Hepatocyte (in vitro differentiated cells): ENCODE measurements around the gene SLFN12. TPM values are rescaled to one million over a fixed set of nuclear protein-coding genes. Genes with fewer than 3 reads are reported as not detected.
"Not testable (repeated sequence)": the region's sequence is repeated elsewhere in the genome, so short reads cannot be mapped to it uniquely, and the experiment has no call there.

Experiments used
- DNase-seq: peaks from one replicate; pipeline ENCODE4 v3.0.0-alpha.2; 2016; ENCODE audit warnings: low spot score
- H2AFZ ChIP-seq: fragments of 200-600 bp; sonication (generic); 2 replicates; pipeline ENCODE4 v1.6.0; 2016; ENCODE audit warnings: antibody characterized with exemption, mild to moderate bottlenecking
- H3K27ac ChIP-seq: fragments of 200-600 bp; sonication (generic); 2 replicates; pipeline ENCODE4 v1.5.1; 2016; ENCODE audit warnings: mild to moderate bottlenecking
- H3K27me3 ChIP-seq: fragments of 200-600 bp; sonication (generic); 2 replicates; pipeline ENCODE4 v1.6.1; 2016
- H3K36me3 ChIP-seq: fragments of 200-600 bp; sonication (generic); replicated peaks from 2 replicates; pipeline ENCODE4 v1.5.1; 2016; ENCODE audit warnings: low read depth; ENCODE audit not compliant: insufficient read depth
- H3K4me1 ChIP-seq: fragments of 200-600 bp; sonication (generic); 2 replicates; pipeline ENCODE4 v1.5.1; 2016; ENCODE audit warnings: mild to moderate bottlenecking, moderate library complexity; ENCODE audit not compliant: insufficient read depth
- H3K4me2 ChIP-seq: fragments of 200-600 bp; sonication (generic); 2 replicates; pipeline ENCODE4 v1.6.0; 2016
- H3K4me3 ChIP-seq: fragments of 200-600 bp; sonication (generic); 2 replicates; pipeline ENCODE4 v1.5.1; 2016; ENCODE audit warnings: mild to moderate bottlenecking
- H3K79me2 ChIP-seq: fragments of 200-600 bp; sonication (generic); 2 replicates; pipeline ENCODE4 v1.6.0; 2017; ENCODE audit warnings: mild to moderate bottlenecking
- H3K9me2 ChIP-seq: fragments of 200-600 bp; sonication (generic); replicated peaks from 2 replicates; pipeline ENCODE4 v1.6.0; 2017; ENCODE audit warnings: mild to moderate bottlenecking; ENCODE audit not compliant: insufficient read depth
- H3K9me3 ChIP-seq: fragments of 200-600 bp; sonication (generic); 2 replicates; pipeline ENCODE4 v1.5.1; 2016; ENCODE audit warnings: low read depth, mild to moderate bottlenecking
- H4K20me1 ChIP-seq: fragments of 200-600 bp; sonication (generic); 2 replicates; pipeline ENCODE4 v1.6.0; 2016; ENCODE audit warnings: mild to moderate bottlenecking; ENCODE audit not compliant: insufficient read depth, poor library complexity, severe bottlenecking
- CTCF ChIP-seq: fragments of 200-600 bp; sonication (generic); IDR thresholded peaks from 2 replicates; pipeline ENCODE4 v1.5.1; 2016; ENCODE audit warnings: antibody characterized with exemption, mild to moderate bottlenecking; ENCODE audit not compliant: poor library complexity
- EZH2 ChIP-seq: fragments of 200-600 bp; sonication (generic); IDR thresholded peaks from 2 replicates; pipeline ENCODE4 v1.6.1; 2016; ENCODE audit warnings: antibody characterized with exemption, mild to moderate bottlenecking, borderline replicate concordance
- EZH2phosphoT487 ChIP-seq: fragments of 200-600 bp; sonication (generic); IDR thresholded peaks from one replicate; pipeline ENCODE4 v1.6.1; 2018; ENCODE audit warnings: antibody characterized with exemption, mild to moderate bottlenecking, low read depth, moderate library complexity; ENCODE audit not compliant: unreplicated experiment, severe bottlenecking
- WGBS: methylation state at CpG from one replicate; pipeline ENCODE4 v1.1.6; 2016; ENCODE audit warnings: low lambda C conversion rate; ENCODE audit errors: missing lambda C conversion rate; 5-methylcytosine and 5-hydroxymethylcytosine counted together
- polyA plus RNA-seq: library from polyadenylated mRNA; unstranded; fragments of >200 nt; fragmentation: Nextera tagmentation; extraction: Ambion mirVana; gene quantifications from 2 replicates; pipeline ENCODE4 v1.2.1, GENCODE V29; 2016
- total RNA-seq: library from RNA; depleted of rRNA; stranded (reverse); fragments of >200 nt; gene quantifications from 2 replicates; pipeline ENCODE4 v1.2.3, GENCODE V29; 2014

The SLFN12 gene
- total and polyA plus RNA-seq, 2 experiments from 2014 or later, result 2.7 to 7.8 TPM

DNA sequence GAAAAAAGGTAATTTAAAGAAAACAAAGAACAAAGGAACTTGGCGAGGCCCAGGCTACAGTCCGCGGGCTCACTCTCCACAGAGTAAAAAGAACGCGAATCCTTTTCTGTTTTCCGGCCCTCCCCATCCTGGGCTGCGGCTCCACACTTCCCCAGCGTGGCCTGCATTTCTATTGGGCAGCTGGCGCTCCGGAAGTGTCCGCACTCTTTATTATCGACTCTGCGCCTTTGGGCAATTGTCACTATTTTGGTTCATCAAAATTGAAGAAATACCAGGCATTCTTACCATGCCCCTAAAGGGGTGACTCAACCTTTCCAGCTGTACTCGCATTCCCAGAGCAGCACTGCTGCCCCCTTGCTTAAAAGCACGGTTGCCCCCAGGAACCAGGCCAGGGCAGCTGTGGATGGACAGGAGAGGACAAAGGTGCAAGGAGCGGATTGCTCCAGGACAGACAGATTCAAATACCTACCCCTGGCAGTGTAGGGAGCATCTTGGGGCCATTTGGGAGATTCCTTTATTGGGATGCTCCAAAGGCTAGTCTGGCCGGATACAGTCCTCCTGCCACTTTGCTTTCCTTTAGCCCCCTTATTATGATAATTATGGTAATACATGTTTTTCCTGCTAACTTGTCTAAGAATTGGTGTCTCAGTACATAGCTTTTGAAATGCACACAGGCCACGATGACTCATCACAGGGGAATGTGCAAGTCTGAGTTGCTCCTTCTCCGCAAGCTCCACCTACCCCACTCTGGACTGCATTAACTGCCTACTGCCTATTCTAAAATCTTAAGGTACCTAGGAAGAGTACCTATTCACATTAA, 985 bp upstream of the SLFN12 start:
- no peaks in the 10 kb centered on the region for H3K27me3 ChIP-seq

GRCh38 chr17:35429702-35430101, 2.6 kb downstream of the SLFN12 start:
- no peak overlapping the region for H2AFZ ChIP-seq
- no peak overlapping the region for H3K4me2 ChIP-seq
- no peaks in the 10 kb centered on the region for H3K9me2 ChIP-seq
- peaks cover 16% of the 10 kb centered on the region for H3K79me2 ChIP-seq
- H3K4me3 ChIP-seq, result no peak overlapping the region
- H3K27ac ChIP-seq, result no peak overlapping the region
- H3K4me1 ChIP-seq, result peaks cover 8% of the 10 kb centered on the region
- DNase-seq, result no peak
- TF ChIP-seq EZH2, result no peak
- no peak for TF ChIP-seq EZH2phosphoT487
- TF ChIP-seq CTCF, result no peak
- no peaks in the 10 kb centered on the region for H3K9me3 ChIP-seq
- H3K36me3 ChIP-seq, result no peaks in the 10 kb centered on the region
- 84% methylated on average over 2 of the region's 2 CpGs for WGBS
- H4K20me1 ChIP-seq, result no peaks in the 10 kb centered on the region
- no peaks in the 10 kb centered on the region for H3K27me3 ChIP-seq

More for the DNA sequence above, 985 bp upstream of the SLFN12 start:
- peak overlapping the region; percentile 32 for H3K4me3 ChIP-seq
- no peaks in the 10 kb centered on the region for H4K20me1 ChIP-seq
- H3K79me2 ChIP-seq, result peaks cover 16% of the 10 kb centered on the region
- peak overlapping the region; percentile 92 for H3K27ac ChIP-seq
- DNase-seq, result peak; percentile 94
- H3K36me3 ChIP-seq, result no peaks in the 10 kb centered on the region
- TF ChIP-seq EZH2, result no peak
- no peak for TF ChIP-seq EZH2phosphoT487
- no peak for TF ChIP-seq CTCF
- peak overlapping the region; percentile 72 for H3K4me2 ChIP-seq
- H3K9me2 ChIP-seq, result no peaks in the 10 kb centered on the region
- peak overlapping the region; percentile 57 for H2AFZ ChIP-seq
- H3K9me3 ChIP-seq, result no peaks in the 10 kb centered on the region
- 31% methylated on average over 19 of the region's 19 CpGs for WGBS
- H3K4me1 ChIP-seq, result peaks cover 8% of the 10 kb centered on the region

DNA sequence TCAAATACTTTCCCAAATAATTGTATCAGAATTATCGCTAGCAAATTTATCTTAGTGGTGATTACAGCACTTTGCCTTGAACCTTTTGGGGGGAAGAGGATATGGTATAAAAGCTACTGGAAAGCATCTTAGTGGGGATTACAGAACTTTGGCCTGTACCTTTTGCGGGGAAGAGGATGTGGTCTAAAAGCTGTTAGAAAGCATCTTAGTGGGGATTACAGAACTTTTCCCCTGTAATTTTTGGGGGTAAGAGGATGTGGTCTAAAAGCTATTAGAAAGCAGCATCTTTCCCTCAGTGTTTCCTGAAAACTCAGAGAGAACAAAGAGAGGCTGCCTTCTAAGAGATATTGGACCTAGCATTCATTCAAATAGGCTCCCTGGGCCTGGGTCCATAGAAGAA, 4.1 kb downstream of the SLFN12 start:
- no peak overlapping the region for H2AFZ ChIP-seq
- no peaks in the 10 kb centered on the region for H3K36me3 ChIP-seq
- TF ChIP-seq EZH2, result no peak
- H3K4me1 ChIP-seq, result peaks cover 2% of the 10 kb centered on the region
- no peaks in the 10 kb centered on the region for H3K9me3 ChIP-seq
- no peak for DNase-seq
- WGBS, result 91% methylated on average over 2 of the region's 2 CpGs
- H4K20me1 ChIP-seq, result no peaks in the 10 kb centered on the region
- no peak overlapping the region for H3K4me3 ChIP-seq
- no peak overlapping the region for H3K27ac ChIP-seq
- H3K9me2 ChIP-seq, result no peaks in the 10 kb centered on the region
- no peaks in the 10 kb centered on the region for H3K27me3 ChIP-seq
- peaks cover 16% of the 10 kb centered on the region for H3K79me2 ChIP-seq
- no peak overlapping the region for H3K4me2 ChIP-seq

- Histone ChIP-seq H3K79me2 (no peaks in the 10 kb centered on the region), H3K9me3 (no peaks in the 10 kb centered on the region), H3K4me3 (no peak overlapping the region), H2AFZ (no peak overlapping the region), H3K27ac (no peak overlapping the region), H3K4me2 (no peak overlapping the region), H3K4me1 (no peaks in the 10 kb centered on the region), H4K20me1 (no peaks in the 10 kb centered on the region), H3K36me3 (no peaks in the 10 kb centered on the region), H3K9me2 (no peaks in the 10 kb centered on the region), H3K27me3 (no peaks in the 10 kb centered on the region)
- no peak for DNase-seq
- 86% methylated on average over 4 of the region's 4 CpGs for WGBS
- no peak for TF ChIP-seq EZH2
Observed at GRCh38 chr17:35423761-35424160, 8.5 kb downstream of the SLFN12 start.

GRCh38 chr17:35421069-35421468, 11.2 kb downstream of the SLFN12 start:
- not testable (repeated sequence) for H3K4me3 ChIP-seq, H3K27ac ChIP-seq, H2AFZ ChIP-seq, H3K4me2 ChIP-seq, H3K36me3 ChIP-seq, H3K27me3 ChIP-seq, H3K9me2 ChIP-seq, H3K79me2 ChIP-seq, H3K9me3 ChIP-seq, H3K4me1 ChIP-seq, DNase-seq, H4K20me1 ChIP-seq
- 94% methylated on average over 9 of the region's 9 CpGs for WGBS
